Stimulated activated CD4-positive, alpha-beta T cell treated with anti-CD3 and anti-CD28 coated beads, Interleukin-15, amount 100 ng/mL, for 24 hours (primary cell): Measurements from ENCODE around the gene DNAJC18.
"Not testable (repeated sequence)": the region's sequence is repeated elsewhere in the genome, so short reads cannot be mapped to it uniquely, and the experiment has no call there.

Experiments
- DNase-seq: peaks from one replicate; pipeline ENCODE4 v3.0.0-alpha.2; 2020

Gene DNAJC18

GRCh38 chr5:139401546-139401945, 37.8 kb downstream of the DNAJC18 start:
- no peak for DNase-seq

- no peak for DNase-seq
Observed at GRCh38 chr5:139399501-139400121, 39.7 kb downstream of the DNAJC18 start.

DNA sequence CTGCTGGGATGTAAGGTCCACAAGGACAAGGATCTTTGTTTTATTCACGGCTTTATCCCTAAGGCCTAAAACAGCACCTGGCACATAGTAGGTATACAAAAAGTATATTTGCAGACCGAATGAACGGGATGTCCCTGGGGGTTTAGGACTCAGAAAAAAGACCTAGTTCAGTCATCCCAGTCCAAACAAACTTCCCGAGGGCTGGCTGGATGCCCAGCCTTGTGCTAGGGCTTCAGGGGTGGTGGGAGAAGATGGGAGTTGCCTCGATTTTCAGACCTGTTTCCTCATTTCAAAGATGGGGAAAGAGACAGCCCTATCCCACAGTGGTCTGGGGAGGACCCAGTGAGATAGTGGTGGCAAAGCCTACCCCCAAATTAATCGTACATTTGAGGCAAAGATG, 41.4 kb downstream of the DNAJC18 start:
- DNase-seq = no peak

- DNase-seq = no peak
Observed at GRCh38 chr5:139396691-139397090, 42.6 kb downstream of the DNAJC18 start.

- no peak for DNase-seq
Observed at GRCh38 chr5:139395844-139396640, 43.3 kb downstream of the DNAJC18 start.

DNA sequence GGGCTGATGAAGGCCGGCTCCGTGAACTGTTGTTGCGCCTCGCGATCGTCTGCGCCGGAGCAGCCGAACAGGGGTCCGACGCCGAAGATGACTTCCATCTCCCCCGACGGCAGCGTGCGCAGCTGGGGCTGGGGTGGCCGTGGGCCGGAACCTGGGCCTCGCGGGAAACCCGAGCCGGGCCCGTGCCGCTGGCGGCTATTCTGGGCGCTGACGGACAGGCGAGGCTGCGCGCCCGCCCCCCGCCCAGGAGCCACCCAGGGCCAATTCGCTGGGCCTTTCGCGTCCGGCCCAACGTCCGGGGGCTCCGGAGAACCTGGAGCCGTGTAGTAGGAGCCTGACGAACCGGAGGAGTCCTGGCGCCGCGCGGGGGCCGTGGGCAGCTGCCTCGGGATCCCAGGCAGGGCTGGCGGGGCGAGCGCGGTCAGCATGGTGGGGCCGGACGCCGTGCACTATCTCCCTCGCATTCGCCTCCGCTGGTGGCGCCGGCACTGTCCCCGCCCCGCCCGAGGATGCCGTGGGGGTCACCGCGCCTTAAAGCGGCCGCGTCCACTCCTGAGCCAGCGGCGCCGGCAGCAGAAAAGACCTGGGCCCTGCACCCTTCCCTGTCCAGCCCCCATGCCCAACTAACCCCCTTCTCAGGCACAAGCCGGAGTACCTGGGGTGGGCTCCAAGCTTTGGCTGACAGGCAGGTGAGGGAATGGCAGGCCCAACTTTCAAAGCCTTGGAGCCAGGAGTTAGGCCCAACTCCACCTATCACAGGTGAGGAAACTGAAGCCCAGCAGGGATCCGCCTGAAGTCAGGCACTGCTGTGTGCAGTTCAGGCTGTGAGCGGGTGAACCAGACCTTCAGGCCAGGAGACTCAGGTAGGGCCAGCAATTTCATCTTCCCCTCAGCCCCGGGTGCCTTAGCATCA, 44.4 kb downstream of the DNAJC18 start, which contains the start of gene PROB1:
TSS of gene PROB1 (minus strand) at position 451 of the 913 bp plus-strand sequence. CDS start at position 428, 23 bp downstream.
- no peak for DNase-seq

GRCh38 chr5:139394123-139394653, 45.1 kb downstream of the DNAJC18 start:
- DNase-seq = peak; percentile 37

DNA sequence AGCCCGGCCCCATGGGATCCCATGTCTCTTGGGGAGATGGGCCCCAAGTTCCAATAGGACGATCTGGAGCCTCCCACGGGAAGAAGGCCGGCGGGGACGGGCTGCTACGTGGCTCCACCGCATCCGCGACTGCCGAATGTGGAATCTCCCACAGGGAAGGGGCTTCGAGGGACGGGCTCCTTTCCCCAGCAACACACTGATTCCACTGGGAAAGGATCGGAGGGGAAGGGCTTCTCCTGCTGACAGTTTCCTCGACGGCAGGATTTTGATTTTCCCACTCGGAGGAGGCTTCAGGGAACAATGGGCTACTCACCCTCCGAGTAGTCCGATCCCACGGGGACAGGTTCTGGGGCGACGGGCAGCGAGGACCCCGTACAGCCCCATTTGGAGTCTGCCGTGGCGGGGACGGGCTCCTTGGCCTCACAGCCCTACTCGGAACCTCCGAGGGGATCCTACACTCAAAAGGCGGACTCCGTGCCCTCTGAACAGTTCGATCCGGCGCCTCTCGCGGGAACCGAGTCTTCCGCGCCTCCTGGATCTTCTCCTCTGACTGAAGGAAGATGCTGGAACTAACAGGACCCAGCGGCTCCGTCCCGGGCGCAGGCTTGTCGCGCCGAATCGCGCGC, 45.7 kb downstream of the DNAJC18 start:
- DNase-seq = peak; percentile 29

DNA sequence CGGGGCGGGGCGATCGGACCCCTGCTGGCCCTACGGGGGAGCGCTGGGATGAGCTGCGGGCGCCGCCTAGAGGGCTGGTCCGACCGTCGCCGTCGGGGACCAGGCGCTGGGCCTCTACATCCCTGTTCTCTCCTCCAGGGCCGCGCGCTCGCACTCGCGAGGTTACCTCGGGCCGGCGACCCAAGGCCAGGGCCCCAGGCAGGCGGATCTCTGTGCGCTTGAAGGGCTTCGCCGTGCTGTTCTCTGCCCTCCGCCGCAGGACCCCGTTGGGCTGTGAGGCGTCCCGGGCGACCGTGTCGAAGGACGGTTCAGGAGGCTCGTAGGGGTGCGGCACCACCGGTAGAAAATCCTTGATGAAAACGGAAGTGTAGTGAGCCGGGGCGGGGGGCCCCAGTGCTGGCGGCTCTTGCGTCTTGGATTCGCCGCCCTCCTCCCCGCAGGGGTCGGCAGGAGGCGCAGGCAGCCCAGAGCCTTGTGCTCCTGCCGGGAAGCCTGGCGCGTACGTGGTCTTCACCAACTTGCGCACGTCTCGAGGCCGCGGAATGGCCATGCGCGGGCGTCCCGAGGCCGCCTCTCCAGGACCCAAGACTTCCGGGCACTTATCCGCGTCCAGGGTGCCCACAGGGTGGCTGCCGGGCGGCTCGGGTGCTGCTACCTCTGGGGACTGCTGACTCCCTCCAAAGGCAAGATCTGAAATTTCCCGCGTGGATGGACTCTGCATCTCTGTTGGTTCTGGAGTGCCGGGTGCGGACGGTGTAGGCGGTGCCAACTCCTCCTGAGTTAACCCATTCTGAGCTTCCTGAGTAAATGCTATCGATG, 46.4 kb downstream of the DNAJC18 start:
- DNase-seq = peak; percentile 90

DNA sequence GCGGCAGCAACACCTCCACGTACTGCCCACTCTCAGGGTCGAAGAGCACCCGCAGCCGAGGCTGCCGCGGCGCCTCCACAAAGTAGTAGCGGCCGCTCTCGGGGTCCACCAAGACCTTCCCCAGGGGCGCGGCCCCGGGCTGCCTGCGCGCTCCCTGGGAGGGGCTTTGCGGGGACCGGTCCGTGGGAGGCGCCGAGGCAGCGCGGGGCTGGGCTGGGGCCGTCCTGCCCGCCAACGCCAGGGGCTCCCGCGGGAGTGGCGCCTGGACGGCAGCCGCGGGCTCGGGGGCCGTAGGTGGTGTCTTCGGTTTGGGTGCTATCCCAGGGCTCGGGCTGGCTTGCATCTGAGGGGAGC, 47.0 kb downstream of the DNAJC18 start:
- DNase-seq = no peak

DNA sequence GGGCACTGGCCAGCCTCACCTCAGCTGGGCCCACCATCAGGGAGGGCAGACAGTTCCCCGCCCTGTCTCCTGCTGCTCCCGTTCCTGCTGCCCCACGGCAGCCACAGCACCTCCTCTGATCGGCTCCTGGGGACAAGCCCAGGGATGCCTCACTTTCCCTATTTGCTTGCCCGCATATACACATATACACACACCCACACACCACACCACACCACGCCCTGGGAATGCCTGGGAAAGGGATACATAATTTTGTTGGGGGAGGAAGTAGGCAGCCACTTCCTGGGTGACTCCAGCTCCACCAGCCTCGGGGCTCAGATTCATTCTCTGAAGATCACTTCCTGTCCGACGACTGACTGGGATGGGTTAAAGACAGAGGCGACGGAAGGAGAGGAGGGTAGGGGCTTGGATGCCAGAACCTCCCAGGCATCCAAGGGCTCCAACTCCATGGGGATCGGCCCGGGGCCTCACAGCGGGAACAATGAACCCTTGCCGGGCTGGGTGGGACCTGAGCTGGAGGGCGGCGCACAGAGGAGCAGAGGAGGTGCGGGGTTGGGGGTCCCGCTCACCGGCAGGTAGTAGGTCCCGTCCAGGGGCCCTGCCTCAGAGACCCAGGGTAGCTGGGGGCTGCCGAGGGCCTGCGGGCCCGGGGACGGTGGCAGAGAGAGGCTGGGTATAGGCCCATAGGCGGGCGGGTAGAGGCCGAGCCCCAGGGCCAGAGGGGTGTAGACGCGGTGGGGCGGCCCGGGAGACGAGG, 47.6 kb downstream of the DNAJC18 start:
- DNase-seq = peak; percentile 35

DNA sequence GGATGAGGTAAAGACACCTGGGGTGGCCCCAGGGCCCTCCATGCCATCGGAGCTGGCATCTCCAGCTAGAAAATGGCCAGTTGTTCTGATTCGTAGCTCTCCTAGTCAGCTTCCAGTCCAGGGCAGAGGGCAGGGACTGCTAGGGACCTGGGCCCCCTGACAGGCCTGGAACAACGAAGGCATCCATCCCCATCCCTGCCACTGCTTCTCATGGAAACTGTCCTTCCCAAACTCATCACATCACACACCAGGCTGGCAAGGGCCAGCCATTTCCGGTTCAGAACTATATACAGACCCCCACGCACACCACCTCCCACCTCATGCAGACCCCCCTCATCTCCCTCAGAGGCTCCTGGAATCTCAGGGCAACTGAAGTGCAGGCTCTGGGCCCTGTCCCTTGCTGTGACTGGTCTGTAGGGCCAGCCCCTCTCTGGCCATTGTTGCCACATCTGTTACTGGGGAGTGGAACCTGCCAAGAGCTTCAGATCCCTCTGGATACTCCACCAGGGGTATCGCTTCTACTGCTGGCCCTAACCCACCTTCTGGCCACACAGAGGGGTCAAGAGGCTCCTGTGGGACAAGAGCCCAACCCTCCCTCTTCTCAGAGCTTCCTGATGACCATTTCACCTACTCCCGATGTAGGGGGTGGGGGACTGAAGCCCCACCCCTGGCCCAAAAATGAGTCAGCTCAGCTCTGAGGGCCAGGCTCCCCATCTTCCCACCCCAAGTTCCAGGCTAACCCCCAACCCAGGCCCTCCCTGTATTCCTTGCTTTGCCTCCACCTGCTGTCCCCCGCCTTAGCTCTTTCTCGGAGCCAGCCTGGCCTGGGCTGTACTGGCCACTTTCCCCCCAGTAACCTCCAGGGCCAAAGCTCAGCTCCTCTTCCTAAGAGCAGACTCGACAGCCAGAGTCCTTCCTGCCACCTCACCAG, 48.4 kb downstream of the DNAJC18 start:
- DNase-seq = no peak

- DNase-seq = peak; percentile 68
Observed at GRCh38 chr5:139389701-139390638, 49.4 kb downstream of the DNAJC18 start, which contains the start of gene MZB1. TSS of gene MZB1 (minus strand) at chr5:139389913. CDS start at chr5:139389856, 57 bp downstream.

GRCh38 chr5:139388198-139388821, 51.0 kb downstream of the DNAJC18 start:
- no peak for DNase-seq

DNA sequence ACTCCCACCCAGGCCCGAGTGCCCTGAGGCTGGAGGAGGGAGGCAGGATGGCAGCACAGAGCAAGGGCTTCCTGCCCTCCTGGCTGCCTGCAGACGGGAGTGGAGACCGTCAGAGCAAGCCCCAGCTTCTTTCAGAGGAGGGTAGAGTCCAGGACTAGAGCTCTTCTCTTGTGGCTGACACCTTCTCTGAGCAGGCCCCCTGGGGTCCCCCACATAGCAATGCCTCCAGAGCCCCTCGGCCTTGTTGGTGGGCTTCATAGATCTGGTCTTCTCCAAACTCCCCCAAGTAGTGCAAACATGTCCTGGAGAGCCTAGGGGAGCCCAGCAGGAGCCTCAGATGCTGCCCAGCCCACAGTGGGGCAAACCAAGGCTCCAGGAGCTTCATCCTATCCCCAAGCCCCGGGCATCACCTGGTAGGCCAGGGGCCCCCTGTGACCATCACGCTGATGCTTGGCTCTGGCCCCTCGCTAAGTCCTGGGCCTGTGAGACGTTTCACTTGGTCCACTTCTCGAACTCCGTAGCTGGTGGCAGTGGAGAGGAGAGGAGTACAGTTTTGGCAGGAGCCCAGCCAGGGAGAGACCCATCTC, 51.6 kb downstream of the DNAJC18 start:
- no peak for DNase-seq

DNA sequence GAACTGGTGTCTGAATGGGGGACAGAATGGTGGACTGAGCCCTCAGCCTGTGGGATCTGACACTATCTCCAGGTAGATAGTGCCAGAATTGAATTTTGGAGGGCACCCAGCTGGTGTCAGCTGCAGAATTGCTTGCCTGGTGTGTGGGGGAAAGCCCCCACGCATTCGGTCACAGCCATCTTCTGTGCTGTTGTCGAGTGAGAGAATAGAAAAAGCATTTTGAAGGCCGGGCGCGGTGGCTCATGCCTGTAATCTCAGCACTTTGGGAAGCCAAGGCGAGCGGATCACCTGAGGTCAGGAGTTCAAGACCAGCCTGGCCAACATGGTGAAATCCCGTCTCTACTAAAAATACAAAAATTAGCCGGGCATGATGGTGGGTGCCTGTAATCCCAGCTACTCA, 52.4 kb downstream of the DNAJC18 start:
- DNase-seq = not testable (repeated sequence)

DNA sequence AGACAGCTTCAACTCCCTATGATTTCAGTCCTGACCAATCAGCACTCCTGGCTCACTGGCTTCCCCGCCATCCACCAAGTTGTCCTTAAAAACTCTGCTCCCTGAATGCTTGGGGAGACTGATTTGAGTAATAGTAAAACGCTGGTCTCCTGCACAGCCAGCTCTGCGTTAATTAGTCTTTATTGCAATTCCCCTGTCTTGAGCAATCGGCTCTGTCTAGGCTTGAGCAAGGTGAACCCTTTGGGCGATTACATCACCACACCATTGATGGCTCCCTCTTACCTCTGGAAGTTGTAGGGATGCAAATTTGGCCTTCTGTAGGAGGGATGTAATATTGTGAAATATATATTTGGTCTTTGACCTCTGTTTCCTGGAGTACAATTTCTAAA, 53.3 kb downstream of the DNAJC18 start:
- DNase-seq = no peak
